ENCODE measurements around the gene GASK1B. TPM values are rescaled to one million over a fixed set of nuclear protein-coding genes. Genes with fewer than 3 reads are reported as not detected.

GASK1B gene
- polyA plus RNA-seq (2014; cell fraction: cytosol; rRNA removed), result 0.14 TPM in 2 replicates
- polyA plus RNA-seq (2014; cell fraction: nucleus; rRNA removed), result 0.04 and 0.16 TPM in 2 replicates

- peak; percentile 47 for DNase-seq (ENCODE audit: low spot score)
Measured at GRCh38 chr4:158172261-158173258, at the start of gene GASK1B. Gene GASK1B, minus strand, starts transcription at chr4:158173025. Its CDS starts 1,650 bp downstream, at chr4:158171375.

GRCh38 chr4:158219623-158220022 is 46.8 kb upstream of the GASK1B start:
- no peak for DNase-seq (ENCODE audit: low spot score)

DNA sequence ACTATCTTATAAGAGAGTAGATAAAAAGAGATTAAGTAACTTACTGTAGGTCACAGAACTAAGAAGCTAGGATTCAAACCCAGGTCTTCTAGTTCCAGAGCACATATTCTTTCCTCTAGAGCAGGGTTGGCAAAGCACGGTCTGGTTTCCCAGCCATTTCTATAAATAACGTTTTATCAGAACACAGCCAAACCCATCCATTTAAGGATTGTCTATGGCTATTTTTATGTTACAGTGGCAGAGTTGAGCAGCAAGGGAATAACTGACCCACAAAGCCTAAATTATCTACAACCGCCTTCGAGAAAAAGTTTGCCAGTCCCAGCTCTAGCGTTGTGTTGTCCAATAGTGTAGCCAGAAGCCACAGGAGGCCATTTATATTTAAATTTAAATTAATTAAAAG is 44.9 kb upstream of the GASK1B start:
- no peak for DNase-seq (ENCODE audit: low spot score)

DNA sequence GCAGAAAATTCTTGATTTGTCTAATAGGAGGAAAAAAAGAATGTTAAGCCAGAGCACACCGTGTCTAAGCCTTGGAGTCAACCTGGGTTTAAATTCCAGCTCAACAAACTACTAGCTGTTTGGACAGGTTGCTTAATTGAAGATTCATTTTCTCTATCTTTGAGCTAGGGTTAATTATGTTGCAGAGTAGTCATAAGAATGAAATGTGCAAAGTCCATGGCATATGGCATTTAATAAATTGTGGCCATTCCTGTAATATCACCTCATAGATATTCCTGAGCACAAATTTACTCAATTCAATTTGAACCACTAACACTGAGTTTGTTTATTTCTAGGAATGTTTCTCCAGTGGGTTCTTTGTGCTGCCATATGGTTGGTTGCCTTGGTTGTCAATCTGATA is 42.0 kb upstream of the GASK1B start:
- no peak for DNase-seq (ENCODE audit: low spot score)

DNA sequence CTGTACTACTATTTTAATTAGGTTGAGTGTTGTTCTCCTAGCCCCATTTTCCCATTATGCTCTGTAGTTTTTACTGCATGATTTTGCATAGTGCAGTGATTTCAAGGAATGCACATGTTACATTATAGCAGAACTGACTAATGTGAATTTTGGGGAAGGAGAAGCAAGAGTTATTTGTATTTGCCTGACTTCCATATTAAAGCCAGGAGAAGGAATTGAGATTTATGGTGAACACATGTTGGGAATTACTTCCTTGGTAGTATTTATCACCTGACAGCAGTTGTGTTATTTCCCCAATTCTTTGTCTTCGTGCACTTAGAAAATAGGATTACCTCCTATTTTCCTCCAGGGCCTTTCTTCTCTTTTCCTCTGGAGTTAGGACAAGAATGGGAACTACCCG is 40.6 kb upstream of the GASK1B start:
- DNase-seq (ENCODE audit: low spot score), result no peak

GRCh38 chr4:158211222-158211621 is 38.4 kb upstream of the GASK1B start:
- no peak for DNase-seq (ENCODE audit: low spot score)

DNA sequence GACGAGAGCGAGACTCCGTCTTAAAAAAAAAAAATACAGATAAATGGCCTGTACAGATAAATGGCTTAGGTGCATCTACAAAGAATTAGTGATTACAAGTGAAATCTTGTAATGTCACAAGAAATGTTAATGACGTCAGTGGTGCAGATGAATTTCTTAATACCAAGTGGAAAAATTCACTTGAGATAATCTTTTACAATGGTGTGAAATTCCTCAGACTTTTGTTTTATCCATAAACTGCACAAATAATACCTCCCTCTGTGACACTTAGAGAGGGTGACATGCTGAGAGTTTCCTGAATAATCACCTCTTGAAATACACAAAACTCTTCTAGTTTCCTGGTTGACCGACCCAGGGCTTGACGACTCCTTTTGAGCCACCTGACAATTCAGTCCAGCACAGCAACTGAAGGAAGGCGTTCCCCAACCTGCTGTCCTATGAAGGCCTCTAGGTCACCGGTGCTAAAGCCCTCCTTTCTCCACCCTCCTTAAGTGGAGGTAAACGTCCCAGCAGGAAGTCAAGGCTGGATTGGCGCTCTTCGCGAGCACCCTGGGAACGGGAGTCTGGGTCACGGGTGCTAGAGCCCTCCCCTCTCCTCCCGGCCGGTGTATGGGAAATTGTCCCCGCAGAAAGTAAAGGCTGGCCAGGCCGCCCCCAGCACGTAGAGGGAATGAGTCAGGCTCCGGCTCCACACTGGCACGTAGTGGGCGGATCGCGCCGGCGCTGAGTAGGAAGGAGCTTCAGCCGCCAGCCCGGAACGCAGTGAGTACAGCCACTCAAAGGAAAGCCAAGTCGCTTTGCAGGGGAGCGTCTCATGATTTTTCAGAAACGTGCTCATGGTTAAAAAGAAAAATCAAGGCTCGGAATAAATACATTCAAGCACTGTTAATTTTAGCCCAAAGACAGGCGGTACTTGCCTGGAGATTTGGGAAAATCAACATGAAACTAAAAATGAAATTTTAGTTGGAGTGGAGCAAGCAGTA is 37.3 kb upstream of the GASK1B start, which contains the start of gene TMEM144:
TMEM144 (plus strand) TSS at position 662 of the 983 bp plus-strand sequence. CDS start 2,182 bp downstream, outside the sequence.
- peak; percentile 12 for DNase-seq (ENCODE audit: low spot score)

DNA sequence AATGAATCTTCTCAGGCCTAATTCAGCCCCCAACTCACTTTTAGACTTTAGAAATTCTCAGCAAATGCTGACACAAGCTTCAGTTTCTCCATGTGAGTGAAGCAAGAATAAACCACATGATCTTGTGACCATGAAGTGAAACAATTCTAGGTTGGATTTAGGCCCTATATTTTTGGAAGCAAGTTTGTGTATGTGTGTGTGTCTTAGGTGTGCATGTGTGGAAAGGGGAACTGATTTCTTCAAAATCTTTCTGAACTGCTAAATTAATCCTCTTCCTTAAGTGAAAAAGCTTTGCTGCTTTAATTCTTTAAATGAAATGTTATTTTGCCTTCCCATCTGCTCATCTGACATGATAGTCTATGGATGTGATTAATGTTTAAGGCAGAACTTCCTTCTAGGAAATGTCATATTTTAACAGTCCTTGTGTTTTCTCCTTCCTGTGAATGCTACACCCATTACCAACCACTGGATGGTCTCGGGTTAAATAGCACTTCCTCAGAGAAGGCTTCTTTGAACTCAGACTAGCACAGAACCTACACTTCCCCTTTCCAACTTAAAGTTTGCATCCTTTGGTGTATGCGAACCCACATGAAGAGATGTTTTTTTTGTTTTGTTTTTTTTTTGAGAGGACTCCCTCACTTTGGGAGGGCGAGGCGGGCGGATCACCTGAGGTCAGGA is 36.3 kb upstream of the GASK1B start:
- no peak for DNase-seq (ENCODE audit: low spot score)

DNA sequence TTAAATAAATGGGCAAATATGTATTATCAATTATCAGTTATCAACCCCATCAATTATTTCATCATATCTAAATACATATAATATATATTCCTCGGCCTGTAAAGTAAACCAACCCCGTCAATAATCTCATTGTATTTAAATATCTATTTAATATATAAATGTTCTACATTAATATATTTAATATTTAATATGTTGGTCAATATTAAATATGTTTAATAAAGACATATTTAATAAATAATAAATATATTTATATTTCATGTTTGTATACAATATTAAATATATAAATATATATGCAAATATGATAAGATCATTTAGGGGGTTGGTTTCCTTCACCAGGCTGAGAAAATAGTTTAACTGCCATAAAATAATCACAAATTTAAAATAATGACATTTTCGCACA is 31.1 kb upstream of the GASK1B start:
- no peak for DNase-seq (ENCODE audit: low spot score)

GRCh38 chr4:158203436-158203835 is 30.6 kb upstream of the GASK1B start:
- no peak for DNase-seq (ENCODE audit: low spot score)

GRCh38 chr4:158202481-158202880 is 29.7 kb upstream of the GASK1B start:
- no peak for DNase-seq (ENCODE audit: low spot score)

- no peak for DNase-seq (ENCODE audit: low spot score)
Measured at GRCh38 chr4:158201876-158202275, 29.1 kb upstream of the GASK1B start.

GRCh38 chr4:158201322-158201721 is 28.5 kb upstream of the GASK1B start:
- DNase-seq (ENCODE audit: low spot score), result no peak

DNA sequence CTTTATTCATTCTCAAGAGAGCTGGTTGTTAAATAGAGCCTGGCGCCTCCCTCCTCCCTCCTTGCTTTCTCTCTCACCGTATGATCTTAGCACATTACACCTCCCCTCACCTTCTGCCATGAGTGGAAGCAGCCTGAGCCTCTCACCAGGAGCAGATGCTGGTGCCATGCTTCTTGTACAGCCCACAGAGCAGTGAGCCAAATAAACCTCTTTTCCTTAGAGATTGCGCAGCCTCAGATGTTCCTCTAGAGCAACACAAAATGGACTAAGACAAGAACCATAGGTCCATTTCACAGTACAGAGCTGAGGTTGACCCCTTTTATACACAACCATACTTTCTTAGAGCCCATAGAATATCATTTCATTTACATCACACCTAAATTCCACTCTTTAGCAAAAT is 27.4 kb upstream of the GASK1B start:
- no peak for DNase-seq (ENCODE audit: low spot score)

GRCh38 chr4:158197194-158197776 is 24.5 kb upstream of the GASK1B start:
- no peak for DNase-seq (ENCODE audit: low spot score)

- DNase-seq (ENCODE audit: low spot score), result no peak
Measured at GRCh38 chr4:158195297-158195696, 22.5 kb upstream of the GASK1B start.

GRCh38 chr4:158193171-158193749 is 20.4 kb upstream of the GASK1B start:
- DNase-seq (ENCODE audit: low spot score), result peak; percentile 12

DNA sequence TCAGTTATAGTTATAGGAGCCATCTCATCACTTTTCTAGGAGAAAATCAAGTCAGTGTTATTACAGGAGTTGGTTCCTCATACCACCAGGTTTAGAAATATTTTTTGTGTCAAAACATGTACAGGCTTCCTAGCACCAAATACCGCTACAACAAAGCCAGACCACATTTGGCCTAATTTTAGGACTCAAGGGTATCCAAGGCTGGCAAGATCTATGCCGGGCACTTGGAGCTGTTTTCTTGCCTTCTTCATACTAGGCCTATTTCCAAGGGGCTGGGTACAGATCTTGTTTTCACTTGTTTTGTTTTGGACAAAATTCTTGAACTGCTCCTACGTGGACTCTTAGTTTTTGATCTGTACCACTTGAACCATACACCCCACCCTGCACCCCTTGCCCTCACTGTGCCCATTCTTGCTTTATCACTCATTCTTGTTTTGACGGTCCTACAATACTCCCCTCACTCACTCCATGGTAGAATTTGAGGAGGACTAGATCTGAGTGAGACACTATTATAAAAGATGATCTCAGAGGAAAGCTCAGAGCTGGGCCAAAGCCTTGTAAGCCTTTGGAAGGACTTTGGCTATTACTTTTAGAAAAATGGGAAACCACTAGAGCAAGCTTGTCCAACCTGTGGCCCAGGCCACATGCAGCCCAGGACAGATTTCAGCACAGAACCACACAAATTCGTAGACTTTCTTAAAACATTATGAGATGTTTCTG is 19.8 kb upstream of the GASK1B start:
- DNase-seq (ENCODE audit: low spot score), result no peak

DNA sequence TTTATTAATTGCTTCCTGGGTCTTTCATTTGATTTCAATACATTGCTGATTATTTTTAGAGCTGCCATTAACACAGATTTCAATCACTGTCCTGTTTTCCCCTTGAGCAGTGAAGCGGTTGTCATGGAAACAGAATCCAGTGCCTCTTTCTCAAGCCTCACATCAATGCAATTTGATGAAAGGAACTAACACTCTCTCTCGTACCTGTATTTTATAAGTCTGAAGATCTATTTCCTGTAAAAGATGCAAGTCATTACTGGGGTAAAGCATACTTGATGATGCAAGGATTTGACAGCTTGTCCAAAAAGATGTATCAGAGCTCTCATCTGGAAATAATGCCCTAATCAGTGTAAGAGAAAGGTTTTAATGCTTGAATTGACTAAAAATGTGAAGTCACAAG is 17.9 kb upstream of the GASK1B start:
- no peak for DNase-seq (ENCODE audit: low spot score)

DNA sequence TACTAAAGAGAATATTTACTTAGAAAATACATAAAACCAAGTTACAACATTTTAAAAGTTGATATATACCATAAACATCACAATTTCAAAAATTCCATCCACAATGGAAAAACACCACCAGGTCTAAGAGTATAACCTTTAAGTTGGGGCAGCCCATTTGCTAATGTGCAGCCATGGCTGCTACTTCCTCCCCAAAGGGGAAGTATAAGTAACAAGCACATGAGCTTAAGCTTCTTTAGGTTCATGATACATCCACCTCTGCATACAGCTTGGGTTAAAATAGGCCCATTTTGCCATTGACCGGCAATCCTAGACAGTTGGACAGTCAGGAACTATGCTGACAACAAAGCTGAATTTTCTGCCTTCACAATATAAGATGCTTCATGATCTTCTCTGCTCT is 16.6 kb upstream of the GASK1B start:
- no peak for DNase-seq (ENCODE audit: low spot score)

Data from SK-N-DZ (cell line).